Neural progenitor cell (in vitro differentiated cells): Measurements from ENCODE around the gene PATE3. TPM values are rescaled to one million over a fixed set of nuclear protein-coding genes. Genes with fewer than 3 reads are reported as not detected.

Source experiments
- DNase-seq: peaks from one replicate; pipeline ENCODE4 v3.0.0-alpha.2; 2016; ENCODE audit warnings: low spot score
- H2AFZ ChIP-seq: fragments of 200-600 bp; sonication (generic); replicated peaks from 2 replicates; pipeline ENCODE4 v1.6.1; 2016; ENCODE audit warnings: antibody characterized with exemption
- H3F3A ChIP-seq: fragments of 200-600 bp; sonication (generic); 2 replicates; pipeline ENCODE4 v1.6.1; 2016; ENCODE audit warnings: antibody characterized with exemption, low read depth
- H3K27ac ChIP-seq: fragments of 200-600 bp; sonication (generic); 2 replicates; pipeline ENCODE4 v1.5.1; 2016; ENCODE audit warnings: mild to moderate bottlenecking
- H3K27me3 ChIP-seq: fragments of 200-600 bp; sonication (generic); 2 replicates; pipeline ENCODE4 v1.6.1; 2016; ENCODE audit warnings: mild to moderate bottlenecking, moderate library complexity
- H3K36me3 ChIP-seq: fragments of 200-600 bp; sonication (generic); 2 replicates; pipeline ENCODE4 v1.5.1; 2016
- H3K4me1 ChIP-seq: fragments of 200-600 bp; sonication (generic); 2 replicates; pipeline ENCODE4 v1.6.1; 2016; ENCODE audit warnings: mixed run types
- H3K4me2 ChIP-seq: fragments of 200-600 bp; sonication (generic); 2 replicates; pipeline ENCODE4 v1.6.1; 2016
- H3K4me3 ChIP-seq: fragments of 200-600 bp; sonication (generic); 2 replicates; pipeline ENCODE4 v1.5.1; 2016
- H3K79me2 ChIP-seq: fragments of 200-600 bp; sonication (generic); 2 replicates; pipeline ENCODE4 v1.6.1; 2016; ENCODE audit warnings: low read depth
- H3K9ac ChIP-seq: fragments of 200-600 bp; sonication (generic); 2 replicates; pipeline ENCODE4 v1.6.1; 2016
- H3K9me3 ChIP-seq: fragments of 200-600 bp; sonication (generic); 2 replicates; pipeline ENCODE4 v1.5.1; 2016; ENCODE audit warnings: low read depth
- H4K20me1 ChIP-seq: fragments of 200-600 bp; sonication (generic); 2 replicates; pipeline ENCODE4 v1.6.1; 2016; ENCODE audit warnings: low read depth
- H3K27ac Mint-ChIP-seq: 3 replicates; pipeline ENCODE4 v1.8.0; 2021; ENCODE audit warnings: mixed read lengths
- H3K27me3 Mint-ChIP-seq: 2 replicates; pipeline ENCODE4 v1.8.0; 2022; ENCODE audit warnings: low read depth, mild to moderate bottlenecking, inconsistent platforms, moderate library complexity, mixed read lengths; ENCODE audit not compliant: insufficient read depth
- H3K36me3 Mint-ChIP-seq: 3 replicates; pipeline ENCODE4 v1.8.0; 2021; ENCODE audit warnings: mixed read lengths
- H3K4me1 Mint-ChIP-seq: 3 replicates; pipeline ENCODE4 v1.8.0; 2021; ENCODE audit warnings: mixed read lengths
- H3K4me3 Mint-ChIP-seq: 3 replicates; pipeline ENCODE4 v1.8.0; 2021; ENCODE audit warnings: mild to moderate bottlenecking, moderate library complexity, mixed read lengths
- H3K9me3 Mint-ChIP-seq: 3 replicates; pipeline ENCODE4 v1.8.0; 2020; ENCODE audit warnings: mixed read lengths
- EZH2 ChIP-seq: fragments of 200-600 bp; sonication (generic); IDR thresholded peaks from 2 replicates; pipeline ENCODE4 v1.6.1; 2017; ENCODE audit warnings: antibody characterized with exemption, mild to moderate bottlenecking, moderate library complexity
- EZH2phosphoT487 ChIP-seq: fragments of 200-600 bp; sonication (generic); IDR thresholded peaks from 2 replicates; pipeline ENCODE4 v1.6.1; 2017; ENCODE audit warnings: antibody characterized with exemption
- total RNA-seq: library from RNA; depleted of rRNA; stranded (reverse); fragments of >200 nt; gene quantifications from 2 replicates; pipeline ENCODE4 v1.2.3, GENCODE V29; 2015; ENCODE audit warnings: low replicate concordance
- TF ChIP-seq, protein P1 (sequence below): fragments of 200-600 bp; sonication (generic); IDR thresholded peaks from 2 replicates; pipeline ENCODE4 v1.5.1; 2017; ENCODE audit warnings: antibody characterized with exemption, mild to moderate bottlenecking

The PATE3 gene
- total RNA-seq, 1 donor from 2014 or later = not detected

DNA sequence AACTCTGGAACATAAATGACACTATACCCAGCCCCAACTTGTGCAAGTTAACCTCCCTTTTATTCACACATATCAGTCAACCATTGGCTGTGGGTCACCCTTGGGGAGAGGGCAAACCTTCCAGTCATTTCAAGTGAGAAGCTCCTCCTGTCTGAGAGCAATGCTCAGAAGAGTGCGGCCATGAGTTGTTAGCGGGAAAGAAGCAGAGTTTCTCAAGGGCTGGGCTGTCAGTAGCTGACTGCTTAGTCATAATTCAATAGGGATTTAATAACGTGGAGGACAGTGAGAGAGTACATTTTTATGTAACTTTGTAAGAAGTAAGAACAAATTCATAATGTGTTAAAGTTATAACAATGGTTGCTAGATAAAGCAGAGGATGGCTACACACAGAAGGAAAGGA is 14.4 kb upstream of the PATE3 start:
- H3K9ac ChIP-seq = no peak overlapping the region
- H2AFZ ChIP-seq = no peak overlapping the region
- no peaks in the 10 kb centered on the region for H3K36me3 Mint-ChIP-seq
- H3K27me3 Mint-ChIP-seq = peaks cover 3% of the 10 kb centered on the region
- no peak overlapping the region for H3K27ac Mint-ChIP-seq
- H4K20me1 ChIP-seq = no peaks in the 10 kb centered on the region
- H3K4me3 Mint-ChIP-seq = no peak overlapping the region
- H3K36me3 ChIP-seq = no peaks in the 10 kb centered on the region
- no peak for DNase-seq
- no peaks in the 10 kb centered on the region for H3K9me3 Mint-ChIP-seq
- H3K27ac ChIP-seq = no peak overlapping the region
- TF ChIP-seq, protein P1, sequence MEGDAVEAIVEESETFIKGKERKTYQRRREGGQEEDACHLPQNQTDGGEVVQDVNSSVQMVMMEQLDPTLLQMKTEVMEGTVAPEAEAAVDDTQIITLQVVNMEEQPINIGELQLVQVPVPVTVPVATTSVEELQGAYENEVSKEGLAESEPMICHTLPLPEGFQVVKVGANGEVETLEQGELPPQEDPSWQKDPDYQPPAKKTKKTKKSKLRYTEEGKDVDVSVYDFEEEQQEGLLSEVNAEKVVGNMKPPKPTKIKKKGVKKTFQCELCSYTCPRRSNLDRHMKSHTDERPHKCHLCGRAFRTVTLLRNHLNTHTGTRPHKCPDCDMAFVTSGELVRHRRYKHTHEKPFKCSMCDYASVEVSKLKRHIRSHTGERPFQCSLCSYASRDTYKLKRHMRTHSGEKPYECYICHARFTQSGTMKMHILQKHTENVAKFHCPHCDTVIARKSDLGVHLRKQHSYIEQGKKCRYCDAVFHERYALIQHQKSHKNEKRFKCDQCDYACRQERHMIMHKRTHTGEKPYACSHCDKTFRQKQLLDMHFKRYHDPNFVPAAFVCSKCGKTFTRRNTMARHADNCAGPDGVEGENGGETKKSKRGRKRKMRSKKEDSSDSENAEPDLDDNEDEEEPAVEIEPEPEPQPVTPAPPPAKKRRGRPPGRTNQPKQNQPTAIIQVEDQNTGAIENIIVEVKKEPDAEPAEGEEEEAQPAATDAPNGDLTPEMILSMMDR = no peak
- no peak for TF ChIP-seq EZH2phosphoT487
- no peak for TF ChIP-seq EZH2
- no peak overlapping the region for H3K4me2 ChIP-seq
- H3F3A ChIP-seq = no peaks in the 10 kb centered on the region
- no peaks in the 10 kb centered on the region for H3K4me1 ChIP-seq
- no peaks in the 10 kb centered on the region for H3K27me3 ChIP-seq
- H3K4me1 Mint-ChIP-seq = no peaks in the 10 kb centered on the region
- no peaks in the 10 kb centered on the region for H3K79me2 ChIP-seq
- no peak overlapping the region for H3K4me3 ChIP-seq
- no peaks in the 10 kb centered on the region for H3K9me3 ChIP-seq

DNA sequence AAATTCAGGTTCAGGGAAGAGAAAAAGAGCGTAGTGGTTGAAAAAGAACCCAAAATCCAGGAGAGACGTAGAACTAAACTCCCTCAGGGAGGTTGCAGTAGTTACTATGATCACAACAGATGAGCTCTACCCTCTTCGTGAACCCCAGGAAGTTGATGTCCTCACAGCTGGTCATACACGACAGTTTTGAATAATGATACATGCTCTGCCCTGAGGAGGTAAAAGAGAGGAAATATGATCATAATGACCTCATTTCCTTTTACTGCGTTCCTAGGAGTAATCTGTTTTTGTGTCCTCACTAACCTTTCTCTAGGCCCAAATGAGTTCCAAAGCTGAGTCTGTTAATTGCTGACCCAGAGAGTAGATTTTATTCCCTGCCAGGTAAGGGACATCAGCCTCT is 10.6 kb upstream of the PATE3 start:
- peaks cover 5% of the 10 kb centered on the region for H3K9me3 Mint-ChIP-seq
- H3K4me2 ChIP-seq = no peak overlapping the region

DNA sequence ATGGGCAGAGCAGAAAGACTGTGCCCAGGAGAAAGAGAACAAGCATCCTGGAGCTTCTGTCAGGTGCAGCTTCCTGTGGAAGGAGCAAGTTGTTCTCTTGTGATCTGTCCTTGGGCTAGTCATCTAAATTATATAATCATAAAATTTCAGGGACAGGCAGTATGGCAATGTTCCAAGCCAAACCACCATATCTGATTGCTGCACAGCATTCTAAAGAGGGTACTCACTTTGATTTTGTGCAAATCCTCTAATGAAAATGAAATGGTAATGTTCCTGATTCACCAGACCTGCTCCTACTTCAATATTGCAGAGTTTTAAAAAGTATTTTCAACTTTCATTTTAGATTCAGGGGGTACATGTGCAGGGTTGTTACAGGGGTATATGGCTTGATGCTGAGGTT is 9.2 kb upstream of the PATE3 start, which contains the start of gene PATE2:
PATE2 (minus strand) TSS at position 101 of the 400 bp plus-strand sequence; CDS start at position 46, 55 bp downstream.
- no peak within 1 kb of the TSS for H3K4me3 ChIP-seq
- no peaks in the 10 kb centered on the region for H3F3A ChIP-seq
- no peaks in the 10 kb centered on the region for H4K20me1 ChIP-seq
- H3K27me3 Mint-ChIP-seq = no peaks in the 10 kb centered on the region
- peaks cover 9% of the 10 kb centered on the region for H3K9me3 Mint-ChIP-seq
- no peak for DNase-seq
- no peak within 1 kb of the TSS for H3K27ac Mint-ChIP-seq
- H3K27me3 ChIP-seq = no peaks in the 10 kb centered on the region
- TF ChIP-seq EZH2 = no peak
- TF ChIP-seq EZH2phosphoT487 = no peak
- TF ChIP-seq, protein P1 = no peak
- no peaks in the 10 kb centered on the region for H3K4me1 ChIP-seq
- no peaks in the 10 kb centered on the region for H3K4me1 Mint-ChIP-seq
- H3K36me3 Mint-ChIP-seq = no peaks in the 10 kb centered on the region
- H3K4me3 Mint-ChIP-seq = no peak within 1 kb of the TSS
- no peak within 1 kb of the TSS for H2AFZ ChIP-seq
- H3K36me3 ChIP-seq = no peaks in the 10 kb centered on the region
- no peak within 1 kb of the TSS for H3K27ac ChIP-seq
- H3K9me3 ChIP-seq = no peaks in the 10 kb centered on the region
- H3K4me2 ChIP-seq = no peak within 1 kb of the TSS
- no peak within 1 kb of the TSS for H3K9ac ChIP-seq
- no peaks in the 10 kb centered on the region for H3K79me2 ChIP-seq

More for the DNA sequence above, 10.6 kb upstream of the PATE3 start:
- no peaks in the 10 kb centered on the region for H3K9me3 ChIP-seq
- H3K4me3 Mint-ChIP-seq = no peak overlapping the region
- no peaks in the 10 kb centered on the region for H3K36me3 ChIP-seq
- no peak overlapping the region for H2AFZ ChIP-seq
- no peak for DNase-seq
- H4K20me1 ChIP-seq = no peaks in the 10 kb centered on the region
- H3F3A ChIP-seq = no peaks in the 10 kb centered on the region
- no peak overlapping the region for H3K27ac Mint-ChIP-seq
- no peaks in the 10 kb centered on the region for H3K36me3 Mint-ChIP-seq
- no peaks in the 10 kb centered on the region for H3K27me3 ChIP-seq
- H3K4me3 ChIP-seq = no peak overlapping the region
- TF ChIP-seq EZH2phosphoT487 = no peak
- TF ChIP-seq, protein P1 = no peak
- TF ChIP-seq EZH2 = no peak
- no peak overlapping the region for H3K27ac ChIP-seq
- no peaks in the 10 kb centered on the region for H3K4me1 Mint-ChIP-seq
- peaks cover 3% of the 10 kb centered on the region for H3K27me3 Mint-ChIP-seq
- H3K79me2 ChIP-seq = no peaks in the 10 kb centered on the region
- H3K4me1 ChIP-seq = no peaks in the 10 kb centered on the region
- H3K9ac ChIP-seq = no peak overlapping the region
